HEK293T (cell line): Measurements from ENCODE around the gene CA10.

ENCODE experiments used
- L3MBTL2 ChIP-seq: fragments of 450-650 bp; conservative IDR thresholded peaks from 2 replicates; pipeline ENCODE4 v1.6.1; 2016; ENCODE audit warnings: mild to moderate bottlenecking
- SP1 ChIP-seq: fragments of 450-650 bp; IDR thresholded peaks from 2 replicates; pipeline ENCODE4 v1.6.1; 2017

- TF ChIP-seq L3MBTL2 (no peak), SP1 (no peak)
Measured at GRCh38 chr17:51763058-51763457, 395.5 kb downstream of the CA10 start.
